ENCODE measurements around the gene PSMA5. TPM values are rescaled to one million over a fixed set of nuclear protein-coding genes. Genes with fewer than 3 reads are reported as not detected.
"Not testable (repeated sequence)": the region's sequence is repeated elsewhere in the genome, so short reads cannot be mapped to it uniquely, and the experiment has no call there.

PSMA5 gene
- total RNA-seq, 6 experiments from 2014 or later = 145 to 195 (median 188) TPM

DNA sequence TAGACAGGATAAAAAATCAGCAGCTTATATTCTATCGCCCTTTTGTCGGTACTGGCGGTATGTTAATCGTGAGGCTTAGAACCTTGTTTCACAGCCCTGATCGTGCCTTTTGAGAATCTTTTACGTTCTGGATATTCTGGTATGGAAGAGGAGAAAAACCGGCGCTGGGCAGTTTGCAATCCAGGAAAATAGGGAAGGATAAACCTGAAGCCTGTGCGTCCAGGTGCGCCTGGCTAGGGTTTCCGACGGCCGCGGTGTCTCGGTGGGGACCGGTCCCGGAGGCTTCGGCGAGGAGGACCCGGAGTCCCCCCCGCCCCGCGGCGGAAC is 39.8 kb upstream of the PSMA5 start:
- Mint-ChIP-seq H3K4me1 (ENCODE audit: low read depth) (peaks cover 29% of the 10 kb centered on the region), H3K4me3 (peak overlapping the region; percentile 85), H3K9me3 (no peaks in the 10 kb centered on the region), H3K27me3 (ENCODE audit: insufficient read depth) (peaks cover 3% of the 10 kb centered on the region), H3K36me3 (ENCODE audit: low read depth) (no peaks in the 10 kb centered on the region), H3K27ac (no peak overlapping the region; the same call in 1 of the 2 replicates)
- no peak for DNase-seq
- TF ChIP-seq, protein P1, sequence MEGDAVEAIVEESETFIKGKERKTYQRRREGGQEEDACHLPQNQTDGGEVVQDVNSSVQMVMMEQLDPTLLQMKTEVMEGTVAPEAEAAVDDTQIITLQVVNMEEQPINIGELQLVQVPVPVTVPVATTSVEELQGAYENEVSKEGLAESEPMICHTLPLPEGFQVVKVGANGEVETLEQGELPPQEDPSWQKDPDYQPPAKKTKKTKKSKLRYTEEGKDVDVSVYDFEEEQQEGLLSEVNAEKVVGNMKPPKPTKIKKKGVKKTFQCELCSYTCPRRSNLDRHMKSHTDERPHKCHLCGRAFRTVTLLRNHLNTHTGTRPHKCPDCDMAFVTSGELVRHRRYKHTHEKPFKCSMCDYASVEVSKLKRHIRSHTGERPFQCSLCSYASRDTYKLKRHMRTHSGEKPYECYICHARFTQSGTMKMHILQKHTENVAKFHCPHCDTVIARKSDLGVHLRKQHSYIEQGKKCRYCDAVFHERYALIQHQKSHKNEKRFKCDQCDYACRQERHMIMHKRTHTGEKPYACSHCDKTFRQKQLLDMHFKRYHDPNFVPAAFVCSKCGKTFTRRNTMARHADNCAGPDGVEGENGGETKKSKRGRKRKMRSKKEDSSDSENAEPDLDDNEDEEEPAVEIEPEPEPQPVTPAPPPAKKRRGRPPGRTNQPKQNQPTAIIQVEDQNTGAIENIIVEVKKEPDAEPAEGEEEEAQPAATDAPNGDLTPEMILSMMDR (IDR thresholded peaks at IDR 0.05) = no peak

DNA sequence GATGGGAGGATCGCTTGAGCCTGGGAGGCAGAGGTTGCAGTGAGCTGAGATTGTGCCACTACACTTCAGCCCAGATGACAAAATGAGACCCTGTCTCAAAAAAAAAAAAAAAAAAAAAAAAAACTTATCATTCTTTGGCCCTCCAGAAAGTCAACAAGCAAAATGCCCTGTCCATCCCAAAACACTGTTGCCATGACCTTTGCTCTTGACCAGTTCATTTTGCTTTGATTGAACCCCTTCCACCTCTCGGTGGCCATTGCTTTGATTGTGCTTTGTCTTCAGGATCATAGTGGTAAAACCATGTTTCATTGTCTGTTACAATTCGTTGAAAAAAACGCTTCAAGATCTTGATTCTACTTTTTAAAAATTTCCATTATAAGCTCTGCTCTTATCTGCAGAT is 31.6 kb upstream of the PSMA5 start:
- no peak overlapping the region for H3K27ac Mint-ChIP-seq
- TF ChIP-seq, protein P1 (IDR thresholded peaks at IDR 0.05) = no peak
- H3K4me3 Mint-ChIP-seq = no peak overlapping the region
- peaks cover 9% of the 10 kb centered on the region for H3K27me3 Mint-ChIP-seq (ENCODE audit: insufficient read depth)
- peaks cover 8% of the 10 kb centered on the region; the same call in 1 of the 2 replicates for H3K4me1 Mint-ChIP-seq (ENCODE audit: low read depth)
- DNase-seq = no peak
- H3K36me3 Mint-ChIP-seq (ENCODE audit: low read depth) = peaks cover 13% of the 10 kb centered on the region
- H3K9me3 Mint-ChIP-seq = peaks cover 16% of the 10 kb centered on the region

DNA sequence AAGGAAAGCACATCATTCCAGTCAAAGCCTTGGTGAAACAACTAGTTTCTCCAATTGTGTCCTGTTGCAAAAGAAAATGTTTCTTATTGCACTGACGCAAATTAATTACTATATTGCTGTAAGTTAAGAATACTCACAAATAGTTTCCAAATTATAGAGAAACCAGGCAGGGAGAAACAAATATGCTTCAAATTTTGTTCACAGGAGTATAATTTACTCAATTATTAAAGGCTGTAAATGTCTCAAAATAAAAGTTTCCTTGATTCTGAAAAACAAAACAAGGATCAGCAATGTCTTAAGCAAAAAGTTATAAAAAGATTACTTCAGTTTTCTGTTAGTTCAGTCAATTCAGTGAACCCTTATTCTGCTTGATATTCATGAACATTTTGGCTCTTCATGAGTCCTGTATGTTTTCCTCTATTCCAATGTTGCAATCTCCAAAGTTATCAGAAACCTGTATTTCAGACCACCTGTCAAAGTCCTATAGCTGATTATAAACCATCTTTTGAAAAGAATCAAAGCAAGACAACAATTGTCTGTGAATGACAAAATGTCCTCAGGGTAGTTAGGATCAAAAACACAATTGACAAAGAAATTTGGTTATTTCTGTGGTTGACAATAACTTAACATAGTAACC is 28.4 kb upstream of the PSMA5 start:
- Mint-ChIP-seq H3K36me3 (ENCODE audit: low read depth) (peaks cover 13% of the 10 kb centered on the region), H3K9me3 (peaks cover 16% of the 10 kb centered on the region), H3K27ac (no peak overlapping the region), H3K4me3 (no peak overlapping the region), H3K4me1 (ENCODE audit: low read depth) (peaks cover 8% of the 10 kb centered on the region; the same call in 1 of the 2 replicates), H3K27me3 (ENCODE audit: insufficient read depth) (peaks cover 6% of the 10 kb centered on the region)
- TF ChIP-seq, protein P1 (IDR thresholded peaks at IDR 0.05) = no peak
- no peak for DNase-seq

DNA sequence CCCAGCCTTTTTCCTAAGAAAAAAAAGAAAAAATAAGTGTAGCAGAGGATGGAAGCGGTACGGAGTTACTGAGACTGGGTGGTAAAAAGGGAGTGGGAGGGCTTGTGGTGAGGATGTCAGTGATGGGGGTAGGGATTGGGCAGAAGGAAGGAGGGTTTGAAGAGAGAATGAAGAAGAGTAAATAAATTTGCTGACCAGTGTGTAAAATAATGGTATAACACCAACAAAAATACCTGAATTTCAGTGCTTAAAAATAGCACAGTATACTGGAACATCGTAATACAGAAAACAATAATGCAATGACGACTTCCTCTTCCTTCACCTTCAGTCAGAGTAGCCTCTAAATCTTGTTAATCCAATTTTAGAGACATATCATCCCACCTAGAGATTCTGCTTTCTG is 21.3 kb upstream of the PSMA5 start:
- Mint-ChIP-seq H3K27ac (no peak overlapping the region; the same call in 1 of the 2 replicates), H3K36me3 (ENCODE audit: low read depth) (no peaks in the 10 kb centered on the region), H3K4me3 (no peak overlapping the region), H3K27me3 (ENCODE audit: insufficient read depth) (no peaks in the 10 kb centered on the region), H3K4me1 (ENCODE audit: low read depth) (peaks cover 16% of the 10 kb centered on the region), H3K9me3 (no peaks in the 10 kb centered on the region)
- TF ChIP-seq, protein P1 (IDR thresholded peaks at IDR 0.05) = no peak
- no peak for DNase-seq

DNA sequence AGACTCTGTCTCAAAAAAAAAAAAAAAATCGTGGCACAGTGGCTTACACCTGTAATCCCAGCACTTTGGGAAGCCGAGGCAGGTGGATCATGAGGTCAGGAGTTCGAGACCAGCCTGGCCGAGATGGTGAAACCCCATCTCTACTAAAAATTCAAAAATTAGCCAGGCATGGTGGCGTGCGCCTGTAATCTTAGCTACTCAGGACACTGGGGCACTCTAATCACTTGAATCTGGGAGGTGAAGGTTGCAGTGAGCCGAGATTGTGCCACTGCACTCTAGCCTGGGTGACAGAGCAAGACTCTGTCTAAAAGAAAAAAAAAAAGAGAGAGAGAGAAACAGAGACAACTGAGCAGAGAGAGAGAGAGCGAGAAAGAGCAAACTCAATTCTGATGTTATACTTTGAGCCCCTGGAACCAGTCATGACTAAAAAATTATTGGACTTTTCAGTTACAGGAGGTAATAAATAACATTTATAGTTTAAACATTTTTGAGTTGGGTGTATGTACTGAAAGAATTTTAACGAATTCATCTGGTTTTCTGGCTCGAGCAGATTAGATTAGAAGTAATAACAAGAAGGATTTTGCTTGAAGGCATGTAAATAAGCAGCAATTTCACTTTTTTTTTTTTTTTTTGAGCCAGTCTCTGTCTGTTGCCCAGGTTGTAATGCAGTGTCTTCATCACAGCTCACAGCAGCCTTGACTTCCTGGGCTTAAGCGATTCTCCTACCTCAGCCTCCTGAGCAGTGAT is 19.9 kb upstream of the PSMA5 start:
- Mint-ChIP-seq H3K27ac (peak overlapping the region; percentile 89), H3K4me1 (ENCODE audit: low read depth) (peaks cover 16% of the 10 kb centered on the region), H3K4me3 (peak overlapping the region; percentile 52)
- H3K9me3 Mint-ChIP-seq; H3K36me3 Mint-ChIP-seq (ENCODE audit: low read depth); H3K27me3 Mint-ChIP-seq (ENCODE audit: insufficient read depth): not testable (repeated sequence)
- DNase-seq = peak; percentile 91

DNA sequence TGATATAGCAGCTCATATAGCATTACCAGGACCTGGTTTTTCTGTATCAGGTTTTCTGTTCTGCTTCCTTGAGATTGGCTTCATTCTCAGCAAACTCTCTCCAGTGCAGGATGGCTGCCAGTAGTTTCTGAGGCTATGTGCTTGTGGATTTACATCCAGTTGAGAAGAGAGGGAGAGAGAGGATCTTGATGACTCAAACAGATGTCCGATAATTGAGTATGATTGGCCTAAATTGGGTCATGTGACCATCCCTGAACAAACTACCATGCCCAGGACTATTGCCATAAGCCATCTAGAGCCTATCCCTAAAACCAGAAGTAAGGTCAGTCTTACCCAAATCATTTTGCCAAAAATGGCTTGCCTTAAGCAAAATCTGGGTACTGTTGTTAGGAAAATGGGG is 18.1 kb upstream of the PSMA5 start:
- H3K27ac Mint-ChIP-seq = no peak overlapping the region
- H3K36me3 Mint-ChIP-seq (ENCODE audit: low read depth) = no peaks in the 10 kb centered on the region
- H3K27me3 Mint-ChIP-seq (ENCODE audit: insufficient read depth) = no peaks in the 10 kb centered on the region
- no peak for DNase-seq
- TF ChIP-seq, protein P1 (IDR thresholded peaks at IDR 0.05) = no peak
- peaks cover 8% of the 10 kb centered on the region for H3K4me1 Mint-ChIP-seq (ENCODE audit: low read depth)
- H3K4me3 Mint-ChIP-seq = no peak overlapping the region
- H3K9me3 Mint-ChIP-seq = no peaks in the 10 kb centered on the region
